GOT3 (cell line): ENCODE measurements around the gene GZMM.
A peak's percentile ranks its signal among the peaks of the same experiment; 100 is the strongest.

Experiments used
- DNase-seq: peaks from one replicate; lab custom pipeline; 2025; ENCODE audit warnings: mixed read lengths; lab: John Stamatoyannopoulos, UW

The GZMM gene

DNA sequence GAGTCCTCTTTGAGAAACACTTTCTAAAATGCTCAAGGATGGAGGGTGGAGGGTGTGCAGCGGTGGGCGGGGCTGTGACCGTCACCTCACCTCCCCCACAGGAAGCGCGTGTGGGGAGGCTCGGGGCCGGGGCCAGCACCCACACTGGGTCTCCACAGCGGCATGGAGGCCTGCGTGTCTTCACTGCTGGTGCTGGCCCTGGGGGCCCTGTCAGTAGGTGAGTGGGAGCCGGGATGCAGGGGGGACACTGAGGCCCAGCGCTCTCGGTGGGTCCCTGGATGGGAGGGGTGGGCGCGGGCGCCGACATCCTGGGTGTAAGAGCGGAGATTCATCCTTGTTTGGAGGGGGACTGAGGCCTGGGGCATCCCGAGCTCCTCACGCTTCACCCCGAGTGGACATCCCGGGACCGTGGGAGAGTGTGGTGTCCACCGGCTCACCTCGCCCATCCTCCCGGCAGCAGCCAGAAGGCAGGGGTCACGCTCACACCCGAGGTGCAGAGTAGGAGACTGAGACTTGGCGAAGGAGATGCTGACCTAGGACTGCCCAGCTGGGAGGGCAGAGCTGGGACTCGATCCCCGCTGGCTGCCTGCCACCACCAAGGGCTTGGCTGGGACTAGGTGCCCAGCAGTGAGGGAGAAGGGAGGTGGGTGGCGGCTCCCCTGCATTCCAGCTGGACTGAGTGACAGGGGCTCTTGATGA lies at the start of gene GZMM:
GZMM (plus strand) TSS at position 144 of the 699 bp plus-strand sequence; CDS start at position 163, 19 bp downstream.
- no peak for DNase-seq

DNA sequence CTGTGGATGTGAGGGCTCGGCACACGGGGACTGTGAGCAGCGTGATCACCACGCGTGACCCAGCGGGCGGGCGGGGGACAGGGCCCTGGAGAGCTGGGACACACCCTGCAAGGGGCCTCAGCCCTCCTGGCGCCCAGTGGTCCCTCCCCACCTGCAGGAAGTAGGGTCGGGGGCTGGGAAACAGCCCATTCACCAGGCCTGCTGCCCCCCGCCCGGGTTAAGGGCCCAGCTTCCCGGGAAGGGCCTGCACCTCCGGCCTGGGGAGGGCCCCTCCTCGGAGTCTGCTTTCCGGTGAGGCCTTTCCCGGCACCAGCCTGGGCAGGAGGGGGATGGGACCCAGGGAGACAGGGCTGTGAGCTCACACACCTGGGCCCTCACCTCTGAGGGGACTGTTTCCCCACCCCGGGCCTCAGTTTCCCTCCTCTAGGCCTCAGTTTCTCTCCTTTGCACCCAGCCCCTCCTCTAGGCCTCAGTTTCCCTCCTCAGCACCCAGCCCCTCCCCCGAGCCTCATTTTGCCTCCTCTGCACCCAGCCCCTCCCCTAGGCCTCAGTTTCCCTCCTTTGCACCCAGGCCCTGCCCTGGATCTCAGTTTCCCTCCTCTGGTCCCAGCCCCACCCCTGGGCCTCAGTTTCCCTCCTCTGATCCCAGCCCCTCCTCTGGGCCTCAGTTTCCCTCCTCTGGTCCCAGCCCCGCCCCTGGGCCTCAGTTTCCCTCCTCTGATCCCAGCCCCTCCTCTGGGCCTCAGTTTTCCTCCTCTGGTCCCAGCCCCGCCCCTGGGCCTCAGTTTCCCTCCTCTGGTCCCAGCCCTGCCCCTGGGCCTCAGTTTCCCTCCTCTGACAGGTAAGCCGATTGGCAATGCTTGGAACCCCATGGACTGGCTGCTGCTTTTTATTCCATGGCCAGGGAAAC lies 49.4 kb upstream of the GZMM start:
- no peak for DNase-seq

DNA sequence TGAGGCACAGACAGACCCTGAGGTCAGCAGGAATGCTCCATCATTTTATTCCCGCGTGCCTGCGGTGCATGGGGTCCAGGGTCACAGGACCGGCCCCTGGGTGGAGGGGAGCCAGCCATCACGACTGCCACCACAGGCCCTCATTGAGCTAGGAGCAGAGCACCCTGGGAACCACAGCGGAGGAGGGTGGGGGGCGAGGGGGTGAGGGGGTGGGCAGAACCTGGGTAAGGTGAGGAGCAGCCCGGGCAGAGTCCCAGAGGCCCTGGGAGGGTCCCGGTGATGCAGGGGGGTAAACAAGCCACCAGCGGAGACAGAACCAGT lies 48.8 kb upstream of the GZMM start:
- no peak for DNase-seq

DNA sequence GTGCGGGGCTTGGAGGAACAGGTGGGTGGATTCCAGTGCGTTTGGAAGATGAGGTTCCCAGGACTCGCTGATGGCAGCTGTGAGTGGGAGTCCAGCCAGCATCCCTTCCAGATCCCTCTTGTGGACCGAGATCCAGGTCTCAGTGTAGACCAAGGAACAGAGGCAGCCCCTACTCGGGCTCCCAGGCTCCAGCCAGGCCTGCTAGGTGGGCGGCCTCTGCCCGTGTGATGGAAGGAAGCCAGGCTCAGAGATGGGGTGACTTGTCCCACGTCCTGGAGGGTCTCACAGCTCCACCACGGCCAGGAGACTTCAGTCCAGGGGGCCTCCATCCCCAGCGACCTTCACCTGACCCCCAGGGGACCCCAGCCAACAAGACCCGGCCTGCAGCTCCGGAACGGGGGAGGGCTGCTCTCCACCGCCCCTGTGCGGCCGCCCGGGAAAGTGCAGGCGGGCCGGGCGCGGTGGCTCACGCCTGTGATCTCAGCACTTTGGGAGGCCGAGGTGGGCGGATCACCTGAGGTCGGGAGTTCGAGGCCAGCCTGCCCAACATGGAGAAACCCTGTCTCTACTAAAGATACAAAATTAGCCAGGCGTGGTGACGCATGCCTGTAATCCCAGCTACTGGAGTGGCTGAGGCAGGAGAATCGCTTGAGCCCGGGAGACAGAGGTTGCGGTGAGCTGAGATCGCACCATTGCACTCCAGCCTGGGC lies 48.3 kb upstream of the GZMM start:
- DNase-seq = no peak

DNA sequence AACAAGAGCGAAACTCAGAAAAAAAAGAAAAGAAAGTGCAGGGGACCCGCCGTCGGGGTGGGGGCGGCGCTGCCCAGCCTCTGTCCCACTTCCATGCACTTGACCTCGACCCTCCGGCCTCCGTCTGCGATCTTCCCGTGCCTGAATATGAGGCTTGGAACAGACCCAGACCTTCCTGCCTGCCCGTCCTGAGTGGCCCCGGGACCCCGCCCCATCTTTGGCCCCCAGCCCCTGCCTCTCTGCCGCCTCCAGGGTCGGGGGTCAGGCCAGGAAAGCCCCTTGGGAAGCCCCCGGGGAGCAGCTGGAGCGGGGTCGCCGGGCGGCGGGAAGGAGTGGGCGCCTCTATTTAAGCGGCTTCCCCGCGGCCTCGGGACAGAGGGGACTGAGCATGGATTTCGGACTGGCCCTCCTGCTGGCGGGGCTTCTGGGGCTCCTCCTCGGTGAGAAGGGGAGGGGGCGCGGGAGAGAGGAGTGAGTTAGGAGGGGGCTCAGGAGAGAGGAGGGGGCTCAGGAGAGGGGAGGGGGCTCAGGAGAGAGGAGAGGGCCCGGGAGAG lies 47.7 kb upstream of the GZMM start, which contains the start of gene MADCAM1:
MADCAM1 (plus strand) TSS at position 375 of the 554 bp plus-strand sequence; CDS start at position 389, 14 bp downstream.
- no peak for DNase-seq

DNA sequence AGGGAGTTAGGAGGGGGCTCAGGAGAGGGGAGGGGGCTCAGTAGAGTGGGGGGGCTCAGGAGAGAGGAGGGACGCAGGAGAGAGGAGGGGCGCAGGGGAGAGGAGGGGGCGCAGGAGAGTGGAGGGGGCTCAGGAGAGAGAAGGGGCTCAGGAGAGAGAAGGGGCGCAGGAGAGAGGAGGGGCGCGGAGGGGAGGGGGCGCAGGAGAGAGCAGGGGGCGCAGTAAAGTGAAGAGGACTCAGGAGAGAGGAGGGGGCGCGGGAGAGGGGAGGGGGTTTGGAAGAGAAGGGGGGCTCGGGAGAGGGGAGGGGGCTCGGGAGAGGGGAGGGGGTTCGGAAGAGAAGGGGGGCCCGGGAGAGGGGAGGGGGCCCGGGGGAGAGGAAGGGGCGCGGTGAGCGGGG lies 46.9 kb upstream of the GZMM start:
- no peak for DNase-seq

DNA sequence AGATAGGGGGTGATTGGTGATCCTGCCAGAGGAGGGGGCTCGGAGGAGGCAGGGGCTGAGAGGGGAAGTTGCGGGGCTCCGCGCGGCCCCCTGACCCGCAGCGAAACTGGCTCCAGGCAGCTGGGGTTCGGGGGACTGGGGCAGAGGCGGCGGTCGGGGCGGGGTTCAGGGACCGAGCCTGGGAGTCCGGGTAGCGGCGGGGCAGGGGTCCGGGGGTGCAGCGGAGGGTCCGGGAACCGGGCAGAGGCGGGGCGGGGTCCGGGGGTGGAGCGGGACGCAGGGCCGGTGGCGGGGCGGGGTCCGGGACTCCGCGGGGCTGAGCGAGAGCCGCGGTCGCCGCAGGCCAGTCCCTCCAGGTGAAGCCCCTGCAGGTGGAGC lies 46.4 kb upstream of the GZMM start:
- no peak for DNase-seq

DNA sequence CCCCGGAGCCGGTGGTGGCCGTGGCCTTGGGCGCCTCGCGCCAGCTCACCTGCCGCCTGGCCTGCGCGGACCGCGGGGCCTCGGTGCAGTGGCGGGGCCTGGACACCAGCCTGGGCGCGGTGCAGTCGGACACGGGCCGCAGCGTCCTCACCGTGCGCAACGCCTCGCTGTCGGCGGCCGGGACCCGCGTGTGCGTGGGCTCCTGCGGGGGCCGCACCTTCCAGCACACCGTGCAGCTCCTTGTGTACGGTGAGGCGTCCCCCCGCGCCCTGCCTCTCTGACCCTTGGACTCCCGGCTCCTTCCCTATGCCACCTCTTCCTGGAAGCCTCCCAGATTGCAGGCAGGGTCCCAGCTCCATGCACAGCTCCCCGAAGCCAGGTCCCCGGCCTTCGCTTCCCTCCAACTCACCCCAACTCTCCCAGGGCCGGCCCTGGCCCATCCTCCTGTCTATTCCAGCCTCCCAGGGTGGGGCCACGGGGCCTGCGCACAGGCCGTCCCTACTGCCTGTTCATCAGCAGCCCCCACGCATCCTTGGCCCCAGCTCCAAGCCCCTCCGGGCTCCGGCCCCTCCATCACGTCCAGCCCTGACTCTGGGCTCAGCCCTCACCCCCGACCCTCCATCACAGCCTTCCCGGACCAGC lies 45.9 kb upstream of the GZMM start:
- DNase-seq = no peak

DNA sequence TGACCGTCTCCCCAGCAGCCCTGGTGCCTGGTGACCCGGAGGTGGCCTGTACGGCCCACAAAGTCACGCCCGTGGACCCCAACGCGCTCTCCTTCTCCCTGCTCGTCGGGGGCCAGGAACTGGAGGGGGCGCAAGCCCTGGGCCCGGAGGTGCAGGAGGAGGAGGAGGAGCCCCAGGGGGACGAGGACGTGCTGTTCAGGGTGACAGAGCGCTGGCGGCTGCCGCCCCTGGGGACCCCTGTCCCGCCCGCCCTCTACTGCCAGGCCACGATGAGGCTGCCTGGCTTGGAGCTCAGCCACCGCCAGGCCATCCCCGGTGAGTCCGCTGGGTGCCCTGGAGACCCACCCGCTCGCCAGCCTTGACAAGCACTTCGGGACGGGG lies 45.4 kb upstream of the GZMM start:
- no peak for DNase-seq

DNA sequence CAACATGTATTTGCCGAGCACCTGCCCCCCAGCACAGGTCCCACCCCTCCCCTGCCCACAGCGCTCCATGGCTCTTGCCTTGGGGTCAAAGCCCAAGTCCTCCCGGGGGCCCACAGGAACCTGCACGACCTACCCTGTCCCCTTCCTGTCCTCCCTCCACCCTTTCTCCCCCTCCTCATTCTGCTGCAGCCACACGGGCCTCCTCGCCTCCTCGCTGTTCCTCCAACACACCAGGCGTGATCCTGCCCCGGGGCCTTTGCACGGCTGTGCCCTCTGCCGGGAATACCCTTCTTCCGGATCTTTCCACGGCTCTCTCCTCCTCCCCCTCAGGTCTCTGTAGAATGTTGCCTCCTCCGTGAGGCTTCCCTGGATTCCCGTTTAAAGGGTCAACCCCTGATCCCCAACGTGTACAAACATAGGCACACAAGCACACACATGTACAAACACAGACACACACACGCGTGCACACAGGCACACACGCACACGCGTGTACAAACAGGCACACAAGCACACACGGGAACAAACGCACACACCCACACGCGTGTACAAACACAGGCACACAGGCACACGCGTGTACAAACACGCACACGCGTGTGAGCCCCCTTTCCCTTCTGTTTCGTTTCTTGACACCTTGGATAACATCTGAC lies 44.8 kb upstream of the GZMM start:
- no peak for DNase-seq

DNA sequence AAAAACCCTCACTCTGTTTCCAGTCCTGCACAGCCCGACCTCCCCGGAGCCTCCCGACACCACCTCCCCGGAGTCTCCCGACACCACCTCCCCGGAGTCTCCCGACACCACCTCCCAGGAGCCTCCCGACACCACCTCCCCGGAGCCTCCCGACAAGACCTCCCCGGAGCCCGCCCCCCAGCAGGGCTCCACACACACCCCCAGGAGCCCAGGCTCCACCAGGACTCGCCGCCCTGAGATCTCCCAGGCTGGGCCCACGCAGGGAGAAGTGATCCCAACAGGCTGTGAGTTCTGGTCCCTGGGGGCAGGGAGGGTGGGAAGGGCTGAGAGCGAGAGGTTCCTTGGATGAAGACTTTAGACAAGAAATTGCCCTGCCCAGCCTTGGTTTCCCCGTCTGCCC lies 42.2 kb upstream of the GZMM start:
- no peak for DNase-seq

DNA sequence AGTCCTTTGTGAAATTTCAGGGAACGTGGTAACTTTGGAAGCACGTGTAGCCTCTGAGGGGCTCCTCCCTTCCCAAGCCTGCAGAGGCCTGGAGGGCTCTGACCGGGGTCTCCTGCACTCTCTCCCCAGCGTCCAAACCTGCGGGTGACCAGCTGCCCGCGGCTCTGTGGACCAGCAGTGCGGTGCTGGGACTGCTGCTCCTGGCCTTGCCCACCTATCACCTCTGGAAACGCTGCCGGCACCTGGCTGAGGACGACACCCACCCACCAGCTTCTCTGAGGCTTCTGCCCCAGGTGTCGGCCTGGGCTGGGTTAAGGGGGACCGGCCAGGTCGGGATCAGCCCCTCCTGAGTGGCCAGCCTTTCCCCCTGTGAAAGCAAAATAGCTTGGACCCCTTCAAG lies 39.2 kb upstream of the GZMM start:
- no peak for DNase-seq

DNA sequence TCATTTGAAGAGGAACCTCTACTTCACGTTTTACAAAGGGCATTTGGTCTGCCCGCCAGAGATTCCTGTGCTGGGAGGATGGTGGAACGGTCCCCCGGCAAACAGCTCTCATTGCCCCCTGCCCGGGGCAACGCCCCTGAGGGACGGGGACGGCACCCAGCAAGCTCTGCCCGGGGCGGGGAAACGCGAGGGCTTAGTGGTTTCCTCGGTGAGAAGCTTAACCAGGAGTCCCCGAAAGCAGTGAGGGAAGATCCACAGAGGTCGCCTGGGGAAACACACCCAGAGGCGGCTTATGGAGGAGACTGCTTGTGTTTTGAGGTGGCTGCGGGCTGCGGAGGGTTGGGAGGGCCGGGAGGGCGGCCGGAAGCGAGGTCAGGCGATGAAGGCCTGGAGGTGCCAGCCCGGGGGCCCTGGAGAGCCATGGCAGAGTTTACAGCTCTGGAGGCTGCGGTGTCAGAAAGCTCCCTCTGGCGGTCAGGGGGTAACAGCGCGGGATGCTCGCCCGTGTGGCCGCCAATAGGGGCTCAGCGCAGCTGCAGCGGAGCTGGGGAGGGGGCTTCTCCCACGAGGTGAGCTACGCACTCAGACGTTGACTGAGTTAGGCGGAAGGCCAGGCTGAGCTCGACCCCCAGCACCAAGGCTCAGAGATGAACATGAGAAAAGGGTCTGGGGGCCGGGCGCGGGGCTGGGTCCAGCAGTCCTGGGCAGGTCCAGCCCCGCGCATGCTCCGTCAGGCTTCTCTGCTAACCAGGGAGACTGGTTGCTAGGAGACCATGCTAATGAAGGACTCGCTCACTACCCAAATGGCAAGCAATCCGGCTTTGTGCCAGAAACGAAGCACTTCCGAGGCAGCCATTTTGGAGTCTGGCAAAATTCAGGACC lies 37.2 kb upstream of the GZMM start:
- peak; percentile 99 for DNase-seq

DNA sequence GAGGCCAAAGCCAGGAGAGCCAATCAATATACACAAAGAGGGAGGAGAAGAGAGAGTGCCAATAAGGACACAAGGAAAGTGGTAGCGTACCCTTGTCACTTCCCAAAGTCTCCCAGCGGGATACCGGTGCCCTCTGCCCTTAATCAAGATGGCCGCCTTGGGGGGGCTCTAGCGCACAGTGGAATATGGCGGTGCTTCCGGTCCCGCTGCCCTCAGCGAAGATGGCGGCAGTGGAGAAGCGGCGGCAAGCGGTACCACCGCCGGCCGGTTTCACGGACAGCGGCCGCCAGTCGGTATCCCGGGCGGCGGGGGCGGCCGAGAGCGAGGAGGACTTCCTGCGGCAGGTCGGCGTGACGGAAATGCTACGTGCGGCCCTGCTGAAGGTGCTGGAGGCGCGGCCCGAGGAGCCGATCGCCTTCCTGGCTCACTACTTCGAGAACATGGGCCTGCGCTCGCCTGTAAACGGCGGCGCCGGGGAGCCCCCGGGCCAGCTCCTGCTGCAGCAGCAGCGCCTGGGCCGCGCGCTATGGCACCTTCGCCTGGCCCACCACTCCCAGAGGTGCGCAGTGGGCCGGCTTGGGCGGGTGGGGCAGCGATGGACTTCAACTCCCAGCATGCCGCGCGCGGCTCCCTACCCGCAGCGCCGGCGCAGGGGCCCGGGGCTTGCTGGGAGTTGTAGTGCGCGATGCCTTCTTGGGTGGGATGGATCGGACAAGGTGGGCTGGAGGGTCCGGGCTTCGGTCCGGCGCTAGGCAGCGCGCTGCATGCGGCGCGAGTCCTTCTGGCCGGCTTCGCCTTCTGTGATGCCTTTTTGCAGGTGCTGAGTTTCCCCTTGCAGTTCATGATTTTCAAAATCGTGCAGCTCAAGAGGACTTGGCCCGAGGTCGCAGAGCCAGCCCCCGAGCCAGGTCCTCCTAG lies 36.3 kb upstream of the GZMM start, which contains the start of gene TPGS1:
TPGS1 (plus strand) TSS at position 212 of the 918 bp plus-strand sequence; CDS start at position 222, 10 bp downstream.
- DNase-seq = peak; percentile 99

DNA sequence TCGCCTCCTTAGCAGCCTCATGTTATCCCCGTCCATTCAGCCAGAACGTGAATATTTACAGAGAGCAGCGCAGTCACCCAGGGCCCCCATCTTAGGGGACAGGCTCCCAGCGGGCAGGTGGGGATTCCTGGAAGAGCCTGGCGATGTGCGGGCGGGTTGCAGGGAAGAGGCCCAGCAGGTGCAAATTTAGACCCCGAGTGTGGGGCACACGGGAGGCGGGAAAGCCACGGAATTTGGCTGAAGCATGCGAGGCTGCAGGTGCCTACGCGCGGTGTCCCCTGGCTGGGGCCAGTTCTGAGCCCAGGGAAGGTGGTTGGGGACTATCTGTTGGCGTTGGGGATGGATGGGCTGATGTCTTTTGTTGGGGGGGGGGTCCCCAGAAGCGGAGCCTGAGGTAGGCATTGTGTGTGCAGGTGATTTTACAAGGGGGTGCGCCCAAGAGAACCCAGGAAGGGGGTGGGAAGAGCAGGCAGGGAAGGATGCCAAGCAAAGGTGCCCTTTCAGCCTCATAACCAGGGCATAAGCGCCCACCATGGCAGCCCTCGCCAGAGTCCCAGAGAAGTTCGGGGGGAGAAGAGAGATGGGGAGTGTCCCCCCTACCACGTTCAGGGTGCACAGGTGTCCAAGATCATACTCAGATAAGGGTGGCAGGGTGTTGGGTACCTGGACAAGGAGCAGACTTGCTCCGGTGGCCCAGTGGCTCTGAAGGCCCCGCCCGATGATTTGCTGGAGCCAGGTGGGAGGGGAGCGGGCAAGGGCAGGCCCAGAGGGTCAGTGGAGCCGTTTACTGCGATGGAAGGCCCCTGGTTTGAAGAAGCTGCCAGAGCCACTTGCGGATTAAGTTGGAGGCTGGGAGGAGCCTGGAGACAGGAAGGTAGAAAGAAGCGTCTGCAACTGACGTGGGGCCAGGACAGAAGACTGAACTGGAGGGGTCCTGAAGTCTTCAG lies 35.4 kb upstream of the GZMM start:
- no peak for DNase-seq

DNA sequence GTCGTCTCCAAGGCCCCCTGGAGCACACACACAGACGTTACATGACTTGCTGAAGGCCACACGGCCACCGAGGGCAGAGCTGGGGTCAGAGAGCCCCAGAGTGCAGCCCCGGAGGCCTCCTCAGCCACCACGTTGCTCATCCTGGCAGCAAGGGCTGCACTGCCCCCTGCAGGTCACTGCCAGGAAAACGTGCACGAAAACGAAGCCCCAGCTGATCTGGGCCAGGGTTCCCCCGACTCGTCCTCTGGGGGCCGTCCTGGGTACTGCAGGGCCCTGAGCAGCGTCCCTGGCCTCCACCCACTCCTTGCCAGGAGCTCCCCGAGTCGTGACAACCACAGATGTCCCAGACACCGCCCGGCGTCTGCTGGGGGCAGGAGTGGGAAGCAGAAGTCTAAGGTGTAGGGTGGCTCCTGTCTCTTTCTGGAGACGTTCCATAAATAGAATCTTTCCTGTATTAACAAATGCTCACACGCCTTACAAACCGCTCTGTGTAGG lies 33.2 kb upstream of the GZMM start:
- peak; percentile 36 for DNase-seq

DNA sequence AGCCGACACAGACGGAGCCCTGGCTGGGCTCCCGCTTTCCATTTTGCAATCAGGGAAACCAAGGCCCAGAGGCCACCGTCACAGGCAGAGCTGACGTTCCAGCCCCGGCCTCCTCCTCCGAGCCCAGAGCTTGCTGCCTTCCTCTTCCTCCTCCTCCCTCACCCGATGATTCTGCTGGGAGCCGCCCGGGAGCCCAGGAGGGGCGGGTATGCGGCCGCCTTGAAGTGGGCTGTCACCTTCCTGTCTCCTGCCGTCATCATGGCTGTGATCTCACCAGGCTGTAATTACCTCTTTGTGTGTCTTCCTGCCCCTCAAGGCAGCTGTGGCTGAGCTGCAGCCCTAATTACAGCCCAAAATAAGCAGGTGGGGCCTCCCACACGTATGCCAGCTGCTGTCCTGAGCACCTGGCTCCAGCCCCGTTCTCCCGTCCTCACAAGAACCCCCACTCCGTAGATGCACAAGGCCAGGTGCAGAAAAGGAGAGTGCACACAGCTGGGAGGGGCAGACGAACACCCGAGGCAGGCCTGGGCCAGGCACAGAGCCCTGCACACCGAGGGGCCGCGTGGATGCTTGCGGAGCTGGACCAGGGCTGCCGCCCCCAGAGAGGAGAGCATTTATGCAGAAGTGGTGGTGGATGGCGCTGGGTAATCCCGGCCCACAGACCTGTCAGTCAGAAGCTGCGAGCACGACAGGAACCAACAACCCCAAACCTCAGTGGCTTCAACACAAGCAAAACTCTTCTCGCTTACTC lies 32.6 kb upstream of the GZMM start:
- DNase-seq = no peak
